ENCODE results near the gene PPA2. TPM values are rescaled to one million over a fixed set of nuclear protein-coding genes. Genes with fewer than 3 reads are reported as not detected.

The PPA2 gene
- total and polyA plus RNA-seq, 8 donors: 10.5 to 473 (median 85.4) TPM

DNA sequence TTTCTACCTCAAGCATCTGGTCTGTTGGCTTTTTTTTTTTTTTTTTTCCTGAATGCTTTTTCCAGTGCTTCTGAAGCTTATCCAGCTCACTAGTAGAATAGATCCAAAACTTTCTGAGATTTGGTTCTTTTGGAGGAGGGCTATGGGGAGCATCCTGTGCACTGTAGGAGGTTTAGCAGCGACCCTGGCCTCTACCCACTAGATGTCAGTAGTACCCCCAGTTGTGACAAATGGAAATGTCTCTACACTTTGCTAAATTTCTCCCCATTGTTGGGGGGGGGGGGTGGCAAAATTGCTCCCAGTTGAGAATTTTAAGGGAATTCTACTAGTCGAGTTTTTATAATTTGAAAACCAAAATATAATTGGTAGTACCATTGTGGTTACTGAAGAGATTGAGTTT lies 23.0 kb upstream of the PPA2 start:
- no peaks in the 10 kb centered on the region for H3K4me1 ChIP-seq
- WGBS, 5 donors: 16 to 41% (median 35%) methylated on average over 2 of the region's 2 CpGs
- no peak for TF ChIP-seq POLR2AphosphoS5 (IDR thresholded peaks at IDR 0.05)
- no peaks in the 10 kb centered on the region for H3K36me3 ChIP-seq
- H3K27ac ChIP-seq: no peak overlapping the region
- no peak overlapping the region for H3K4me3 ChIP-seq
- intact Hi-C loops (cut with DNase I; ENCODE audit: low total_unique reads): no loop called here
- DNase-seq: no peak
- no peaks in the 10 kb centered on the region for H3K27me3 ChIP-seq
- no peaks in the 10 kb centered on the region for H3K9me3 ChIP-seq

DNA sequence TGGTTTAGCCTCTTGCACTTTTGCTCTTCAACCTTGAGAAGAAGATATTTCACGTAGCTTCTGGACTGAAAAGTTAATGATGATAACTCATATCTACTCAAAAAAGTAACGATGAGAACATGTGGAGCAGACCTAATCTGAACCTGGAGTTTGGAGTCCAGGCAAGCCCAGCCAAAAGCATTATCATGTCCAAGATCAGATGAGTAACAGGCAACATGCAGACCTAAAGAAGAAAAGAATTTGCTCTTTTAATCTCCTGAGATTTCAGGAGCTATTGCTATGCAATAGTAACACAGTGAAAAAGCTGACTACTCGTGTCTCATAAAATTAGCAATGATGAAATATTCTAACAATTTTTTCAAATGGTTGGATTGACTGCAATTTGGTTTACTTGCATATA lies 21.8 kb upstream of the PPA2 start:
- H3K4me3 ChIP-seq: no peak overlapping the region
- WGBS, 5 donors: 67 to 79% (median 74%) methylated on average over 3 of the region's 3 CpGs
- DNase-seq: no peak
- TF ChIP-seq, protein P1, sequence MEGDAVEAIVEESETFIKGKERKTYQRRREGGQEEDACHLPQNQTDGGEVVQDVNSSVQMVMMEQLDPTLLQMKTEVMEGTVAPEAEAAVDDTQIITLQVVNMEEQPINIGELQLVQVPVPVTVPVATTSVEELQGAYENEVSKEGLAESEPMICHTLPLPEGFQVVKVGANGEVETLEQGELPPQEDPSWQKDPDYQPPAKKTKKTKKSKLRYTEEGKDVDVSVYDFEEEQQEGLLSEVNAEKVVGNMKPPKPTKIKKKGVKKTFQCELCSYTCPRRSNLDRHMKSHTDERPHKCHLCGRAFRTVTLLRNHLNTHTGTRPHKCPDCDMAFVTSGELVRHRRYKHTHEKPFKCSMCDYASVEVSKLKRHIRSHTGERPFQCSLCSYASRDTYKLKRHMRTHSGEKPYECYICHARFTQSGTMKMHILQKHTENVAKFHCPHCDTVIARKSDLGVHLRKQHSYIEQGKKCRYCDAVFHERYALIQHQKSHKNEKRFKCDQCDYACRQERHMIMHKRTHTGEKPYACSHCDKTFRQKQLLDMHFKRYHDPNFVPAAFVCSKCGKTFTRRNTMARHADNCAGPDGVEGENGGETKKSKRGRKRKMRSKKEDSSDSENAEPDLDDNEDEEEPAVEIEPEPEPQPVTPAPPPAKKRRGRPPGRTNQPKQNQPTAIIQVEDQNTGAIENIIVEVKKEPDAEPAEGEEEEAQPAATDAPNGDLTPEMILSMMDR (IDR thresholded peaks at IDR 0.05): no peak
- TF ChIP-seq EP300 (IDR thresholded peaks at IDR 0.05) (no peak), POLR2AphosphoS5 (IDR thresholded peaks at IDR 0.05) (no peak), POLR2A (IDR thresholded peaks at IDR 0.05) (no peak)
- no peaks in the 10 kb centered on the region for H3K36me3 ChIP-seq
- H3K4me1 ChIP-seq: no peaks in the 10 kb centered on the region
- H3K9me3 ChIP-seq: no peaks in the 10 kb centered on the region
- H3K27me3 ChIP-seq: no peaks in the 10 kb centered on the region
- intact Hi-C loops (cut with DNase I; ENCODE audit: low total_unique reads): no loop called here
- no peak overlapping the region for H3K27ac ChIP-seq

DNA sequence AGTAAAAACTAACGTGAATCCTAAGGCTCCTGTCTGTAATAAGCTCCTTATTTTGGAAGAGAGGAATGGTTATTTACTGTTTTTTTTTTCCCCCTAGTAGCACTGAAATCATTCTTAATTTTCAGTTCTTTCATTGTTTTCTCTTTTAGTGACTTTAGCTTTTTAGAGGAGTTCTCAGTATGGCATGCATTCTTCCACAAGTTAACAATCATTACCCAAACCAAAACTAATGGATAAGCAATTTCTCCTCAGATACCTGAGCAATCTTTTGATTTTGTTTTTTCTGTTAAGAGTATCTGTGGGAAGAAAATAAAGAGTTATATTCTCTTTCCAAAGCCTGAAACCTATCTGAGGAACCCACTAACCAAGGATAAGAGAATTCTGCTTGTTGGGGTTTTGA lies 16.7 kb upstream of the PPA2 start:
- Histone ChIP-seq H3K9me3 (no peaks in the 10 kb centered on the region), H3K27me3 (no peaks in the 10 kb centered on the region), H3K4me1 (no peaks in the 10 kb centered on the region), H3K36me3 (no peaks in the 10 kb centered on the region), H3K27ac (no peak overlapping the region), H3K4me3 (no peak overlapping the region)
- no peak for DNase-seq
- intact Hi-C loops (cut with DNase I; ENCODE audit: low total_unique reads): no loop called here
- no peak for TF ChIP-seq POLR2A (IDR thresholded peaks at IDR 0.05)
- TF ChIP-seq EP300 (IDR thresholded peaks at IDR 0.05): no peak
- TF ChIP-seq POLR2AphosphoS5 (IDR thresholded peaks at IDR 0.05): no peak
- TF ChIP-seq, protein P1 (IDR thresholded peaks at IDR 0.05): no peak
- WGBS, 5 donors: 50 to 74% (median 67%) methylated on average over 1 of the region's 1 CpG

DNA sequence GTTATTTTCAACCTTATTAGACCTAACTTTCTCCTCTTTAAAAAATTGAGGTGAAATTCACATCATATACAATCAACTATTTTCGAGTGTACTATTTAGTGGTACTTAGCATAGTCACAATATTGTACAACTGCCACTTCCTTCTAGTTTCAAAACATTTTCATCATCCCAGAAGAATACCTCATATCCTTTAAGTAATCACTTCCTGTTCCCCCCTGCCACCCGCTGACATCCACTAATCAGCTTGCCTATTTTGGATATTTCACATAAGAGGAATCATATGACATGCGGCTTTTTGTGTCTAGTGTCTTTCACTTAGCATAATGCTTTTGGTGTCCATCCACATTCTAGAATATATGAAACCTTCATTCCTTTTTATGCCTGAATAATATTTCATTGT lies 10.0 kb upstream of the PPA2 start:
- H3K27me3 ChIP-seq: no peaks in the 10 kb centered on the region
- intact Hi-C loops (cut with DNase I; ENCODE audit: low total_unique reads): no loop called here
- no peak overlapping the region for H3K4me3 ChIP-seq
- no peak overlapping the region for H3K27ac ChIP-seq
- no peak for DNase-seq
- WGBS, 5 donors: 86 to 93% (median 89%) methylated on average over 3 of the region's 3 CpGs
- TF ChIP-seq POLR2A (IDR thresholded peaks at IDR 0.05): no peak
- TF ChIP-seq POLR2AphosphoS5 (IDR thresholded peaks at IDR 0.05): no peak
- TF ChIP-seq EP300 (IDR thresholded peaks at IDR 0.05): no peak
- TF ChIP-seq, protein P1 (IDR thresholded peaks at IDR 0.05): no peak
- no peaks in the 10 kb centered on the region for H3K4me1 ChIP-seq
- H3K9me3 ChIP-seq: no peaks in the 10 kb centered on the region
- H3K36me3 ChIP-seq: no peaks in the 10 kb centered on the region

- TF ChIP-seq EP300 (IDR thresholded peaks at IDR 0.05) (no peak), POLR2AphosphoS5 (IDR thresholded peaks at IDR 0.05) (no peak)
- TF ChIP-seq, protein P1 (IDR thresholded peaks at IDR 0.05): peak in 5 of 7 experiments; percentile 75 to 91 (median 86)
- Histone ChIP-seq H3K9me3 (no peaks in the 10 kb centered on the region), H3K27ac (peak overlapping the region; percentile 95 to 100 (median 99)), H3K36me3 (no peaks in the 10 kb centered on the region), H3K4me1 (peaks cover 12 to 45% (median 33%) of the 10 kb centered on the region in 4 donors), H3K27me3 (no peaks in the 10 kb centered on the region), H3K4me3 (peak overlapping the region; percentile 70 to 94 (median 80))
- DNase-seq: peak; percentile 92 to 97
- 9 to 19% (median 10%) methylated on average over 12 to 23 of the region's 23 CpGs for WGBS, 5 donors
- intact Hi-C loops (cut with DNase I; ENCODE audit: low total_unique reads): loop anchor here (5.0 kb wide), 1 partner anchor 332 kb away; no protein-coding TSS in a partner anchor
These were observed 247 bp upstream of the PPA2 start for GRCh38 chr4:105474099-105474518.
